ENCODE data around the gene ATP2B1.

DNA sequence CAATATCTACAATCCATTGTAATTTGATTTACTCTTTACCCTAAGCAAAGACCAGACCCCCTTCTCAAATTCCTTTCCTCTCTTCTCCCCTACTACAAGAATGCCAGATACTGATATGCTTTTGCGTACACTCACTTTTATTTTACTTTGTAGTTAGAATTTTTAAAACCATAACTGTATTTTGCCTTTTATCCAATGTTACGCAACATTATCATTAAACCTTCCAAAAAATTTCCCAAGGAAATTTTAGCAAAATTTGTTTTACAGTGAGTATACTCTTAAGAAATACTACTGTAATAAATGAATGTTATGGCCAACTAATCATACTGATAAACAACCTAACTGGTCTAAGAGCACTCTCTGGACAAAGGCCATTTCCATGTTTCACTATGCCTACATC lies 22.3 kb downstream of the ATP2B1 start:
- TF ChIP-seq TAF1 (IDR thresholded peaks at IDR 0.05; ENCODE audit: borderline replicate concordance, insufficient read depth, low read length): no peak
- TF ChIP-seq POLR2AphosphoS5 (IDR thresholded peaks at IDR 0.05; ENCODE audit: low read depth, low read length): no peak
- TF ChIP-seq REST (IDR thresholded peaks at IDR 0.05; ENCODE audit: insufficient read depth in 1 of 2, low read depth in 2 of 2, low read length in 2 of 2): no peak
- no peak for TF ChIP-seq SIN3A (IDR thresholded peaks at IDR 0.05; ENCODE audit: borderline replicate concordance, insufficient read depth, low read length)
